Heart left ventricle (tissue), 16 donors: ENCODE data around the gene TSR2. TPM values are rescaled to one million over a fixed set of nuclear protein-coding genes. Genes with fewer than 3 reads are reported as not detected.

ENCODE experiments used
- ATAC-seq, 4 donors: fragments of 200-7000 bp; cut with Tn5 transposase; one replicate each; pipeline ENCODE4 v1.9.1; 2020 to 2022; ENCODE audit warnings: moderate library complexity in 4 of 4, mild to moderate bottlenecking in 3 of 4, moderate number of reproducible peaks in 1 of 4
- DNase-seq, 5 donors: peaks; one replicate each; pipeline ENCODE4 v3.0.0-alpha.2; 2020
- H3K27ac ChIP-seq, 12 donors: fragments of 200-600 bp; sonication (generic) in 4 of 12; one replicate each; pipeline versions ENCODE4 v1.5.0 to v1.8.0; 2016 to 2022; ENCODE audit warnings: mild to moderate bottlenecking in 2 of 12
- H3K27me3 ChIP-seq, 9 donors: fragments of 200-600 bp; sonication (generic) in 2 of 9; one replicate each; pipeline versions ENCODE4 v1.5.1 to v1.8.0; 2016 to 2022; ENCODE audit warnings: mild to moderate bottlenecking in 3 of 9
- H3K36me3 ChIP-seq, 9 donors: fragments of 200-600 bp; sonication (generic) in 2 of 9; one replicate each; pipeline versions ENCODE4 v1.5.0 to v1.8.0; 2018 to 2022; ENCODE audit warnings: mild to moderate bottlenecking in 2 of 9
- H3K4me1 ChIP-seq, 12 donors: fragments of 200-600 bp; sonication (generic) in 4 of 12; one replicate each; pipeline versions ENCODE4 v1.5.0 to v1.8.0; 2016 to 2022; ENCODE audit warnings: mild to moderate bottlenecking in 3 of 12
- H3K4me3 ChIP-seq, 12 donors: fragments of 200-600 bp; sonication (generic) in 4 of 12; one replicate each; pipeline versions ENCODE4 v1.5.0 to v1.8.0; 2017 to 2022; ENCODE audit warnings: mild to moderate bottlenecking in 9 of 12, moderate library complexity in 4 of 12
- H3K9me3 ChIP-seq, 12 donors: fragments of 200-600 bp; sonication (generic) in 4 of 12; one replicate each; pipeline versions ENCODE4 v1.5.0 to v1.8.0; 2016 to 2022; ENCODE audit warnings: mild to moderate bottlenecking in 1 of 12
- POLR2A ChIP-seq, 2 donors: fragments of 450-650 bp; IDR thresholded peaks; one replicate each; pipeline ENCODE4 v1.6.1; 2017; ENCODE audit warnings: antibody characterized with exemption in 2 of 2, mild to moderate bottlenecking in 2 of 2, moderate library complexity in 2 of 2
- WGBS, 4 donors: extraction: QIAGEN DNeasy Blood & Tissue Kit in 2 of 4; methylation state at CpG; one replicate each; pipeline versions ENCODE4 v1.1.5 to v1.1.7; 2013 to 2018; 5-methylcytosine and 5-hydroxymethylcytosine counted together
- intact Hi-C, 10 donors: fragments of 100-400 bp; cut with DNase I; formaldehyde crosslinking; loops; one replicate each; pipeline versions ENCODE4 v1.11.1 to v1.14.2; 2022
- polyA plus RNA-seq, 2 donors: library from polyadenylated mRNA; stranded (reverse); fragments of 200-250 nt; gene quantifications; one replicate each; pipeline ENCODE4 v1.2.3, GENCODE V29; 2013
- total RNA-seq, 9 donors: library from RNA; depleted of rRNA in 2 of 9; stranded (reverse); fragments of >200 nt in 2 of 9; fragmentation: NEBNext Ultra II Directional in 3 of 9; extraction: Animal tissue kit (Norgen Biotek cat#: 25700) in 3 of 9; gene quantifications; one replicate each; pipeline versions ENCODE4 v1.1.0 to v1.2.4, GENCODE V29; 2016 to 2023
- TF ChIP-seq, protein P1 (sequence below), 12 donors: fragments of 200-600 bp; sonication (generic) in 4 of 12; IDR thresholded peaks; one replicate each; pipeline versions ENCODE4 v1.5.0 to v1.8.0; 2018 to 2022; ENCODE audit warnings: antibody characterized with exemption in 12 of 12, mild to moderate bottlenecking in 5 of 12
- donor health status: ischemic (EF 13 %, LVEDD 7.1; RV severe dilation, severe dysfunction).
- donor health status: healthy with polysubstance abuse.
- donor health status: DM: no; HTN: yes; CAD: no.
- donor health status: DM: no; HTN: no; CAD: no.
- donor health status: ischemic (EF 25% LVEDD 6.9; RV normal size, moderate dysfunction).
- donor health status: ischemic (EF 25% LVEDD 5.7; RV mildly dilated, moderate dysfunction).
- donor health status: healthy.
- donor health status: DM: yes; HTN: yes; CAD: no.
- donor health status: ischemic (EF 35%, LVEDD 5.7; RV mildly dilated, moderate dysfunction).
- donor health status: nonischemic (EF 11% LVEDD 7.7; RV severe dilation, severe dysfunction).
- donor health status: DM: yes; HTN: yes; CAD: no.
- donor health status: PGD.
- donor health status: ischemic (EF 29% LVEDD 5.4; RV normal size, mild dysfunction).
- donor health status: nonischemic (EF 23%, LVEDD 6.1; RV moderate dilation, normal function).

Gene TSR2
- total and polyA plus RNA-seq, 11 donors = 17.7 to 54.3 (median 35.9) TPM

- TF ChIP-seq, protein P1, sequence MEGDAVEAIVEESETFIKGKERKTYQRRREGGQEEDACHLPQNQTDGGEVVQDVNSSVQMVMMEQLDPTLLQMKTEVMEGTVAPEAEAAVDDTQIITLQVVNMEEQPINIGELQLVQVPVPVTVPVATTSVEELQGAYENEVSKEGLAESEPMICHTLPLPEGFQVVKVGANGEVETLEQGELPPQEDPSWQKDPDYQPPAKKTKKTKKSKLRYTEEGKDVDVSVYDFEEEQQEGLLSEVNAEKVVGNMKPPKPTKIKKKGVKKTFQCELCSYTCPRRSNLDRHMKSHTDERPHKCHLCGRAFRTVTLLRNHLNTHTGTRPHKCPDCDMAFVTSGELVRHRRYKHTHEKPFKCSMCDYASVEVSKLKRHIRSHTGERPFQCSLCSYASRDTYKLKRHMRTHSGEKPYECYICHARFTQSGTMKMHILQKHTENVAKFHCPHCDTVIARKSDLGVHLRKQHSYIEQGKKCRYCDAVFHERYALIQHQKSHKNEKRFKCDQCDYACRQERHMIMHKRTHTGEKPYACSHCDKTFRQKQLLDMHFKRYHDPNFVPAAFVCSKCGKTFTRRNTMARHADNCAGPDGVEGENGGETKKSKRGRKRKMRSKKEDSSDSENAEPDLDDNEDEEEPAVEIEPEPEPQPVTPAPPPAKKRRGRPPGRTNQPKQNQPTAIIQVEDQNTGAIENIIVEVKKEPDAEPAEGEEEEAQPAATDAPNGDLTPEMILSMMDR (IDR thresholded peaks at IDR 0.05) = no peak
- no peak for TF ChIP-seq POLR2A (IDR thresholded peaks at IDR 0.05)
- H3K27ac ChIP-seq = peak overlapping the region in 4 of 12 donors; percentile 10 to 57 (median 18)
- ATAC-seq = peak; percentile 67 to 91 (median 86)
- H3K4me3 ChIP-seq = no peak overlapping the region
- no peaks in the 10 kb centered on the region for H3K36me3 ChIP-seq
- no peaks in the 10 kb centered on the region for H3K9me3 ChIP-seq
- DNase-seq = peak in 1 of 5 donors; percentile 27
- peaks cover 0 to 5% (median 0%) of the 10 kb centered on the region in 12 donors for H3K4me1 ChIP-seq
- WGBS, 4 donors = 9 to 21% (median 20%) methylated on average over 3 of the region's 3 CpGs
- intact Hi-C loops = no loop called here
- peaks cover 0 to 5% (median 0%) of the 10 kb centered on the region in 9 donors for H3K27me3 ChIP-seq
These were observed 20.5 kb upstream of the TSR2 start for GRCh38 chrX:54419559-54420302.

DNA sequence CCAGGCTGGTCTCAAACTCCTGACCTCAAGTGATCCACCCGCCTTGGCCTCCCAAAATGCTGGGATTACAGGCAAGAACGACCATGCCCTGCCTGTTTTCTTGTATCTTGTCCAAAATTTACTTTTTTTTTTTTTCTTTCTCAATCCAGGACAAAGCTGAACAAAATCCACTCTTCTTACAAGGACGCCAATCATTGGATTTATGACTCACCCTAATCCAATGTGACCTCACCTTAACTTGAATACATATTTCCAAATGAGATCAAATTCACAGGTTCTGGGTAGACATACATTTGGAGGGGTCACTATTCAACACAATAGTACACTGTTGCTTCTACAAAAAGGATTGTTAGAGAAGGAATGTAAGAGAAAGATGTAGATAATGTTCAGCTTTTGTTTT lies 18.0 kb upstream of the TSR2 start:
- TF ChIP-seq, protein P1 (IDR thresholded peaks at IDR 0.05) = no peak
- H3K27ac ChIP-seq = no peak overlapping the region
- intact Hi-C loops = no loop called here
- ATAC-seq (no peak), DNase-seq (no peak)
- H3K4me3 ChIP-seq = no peak overlapping the region
- peaks cover 0 to 5% (median 0%) of the 10 kb centered on the region in 12 donors for H3K4me1 ChIP-seq
- peaks cover 0 to 5% (median 0%) of the 10 kb centered on the region in 9 donors for H3K27me3 ChIP-seq
- no peaks in the 10 kb centered on the region for H3K9me3 ChIP-seq
- H3K36me3 ChIP-seq = no peaks in the 10 kb centered on the region
- 71 to 92% (median 77%) methylated on average over 3 of the region's 3 CpGs for WGBS, 4 donors

DNA sequence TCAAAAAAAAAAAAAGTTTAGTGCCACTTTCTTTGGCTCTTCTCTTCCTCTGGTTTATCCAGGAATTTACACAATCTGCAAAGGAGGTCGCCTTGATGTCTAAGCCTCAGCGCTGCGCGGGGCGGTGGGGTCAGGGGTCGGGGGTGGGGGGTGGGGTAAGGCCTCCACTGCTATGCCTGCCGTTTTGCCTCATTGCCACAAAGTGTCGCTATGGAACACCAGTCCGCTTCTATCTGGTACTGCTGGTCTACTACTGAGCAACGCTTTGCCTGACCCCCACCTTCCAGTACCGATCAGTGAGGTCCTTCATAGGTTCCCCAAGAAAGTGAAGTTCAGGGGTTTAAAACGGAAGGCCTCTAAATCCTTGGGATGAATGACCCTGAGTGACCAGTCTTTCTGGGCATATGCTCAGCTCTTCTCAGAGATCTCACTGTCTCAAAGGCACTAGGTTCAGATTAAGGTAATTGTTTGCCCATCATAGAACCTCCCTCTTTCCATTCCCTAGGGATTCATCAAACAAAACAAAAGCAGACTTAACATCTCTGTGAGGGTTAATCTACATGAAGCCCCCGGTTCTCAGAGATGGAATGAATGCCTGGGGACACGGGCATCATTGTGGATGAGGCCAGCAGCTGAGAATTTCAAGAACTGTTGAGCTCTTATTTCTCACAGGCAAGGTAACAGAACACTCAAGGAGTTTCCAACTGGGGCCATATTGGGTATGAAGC lies 16.9 kb upstream of the TSR2 start:
- Histone ChIP-seq H3K27ac (no peak overlapping the region), H3K4me1 (peaks cover 0 to 5% (median 0%) of the 10 kb centered on the region in 12 donors), H3K36me3 (no peaks in the 10 kb centered on the region), H3K9me3 (no peaks in the 10 kb centered on the region), H3K4me3 (no peak overlapping the region), H3K27me3 (peaks cover 0 to 5% (median 0%) of the 10 kb centered on the region in 9 donors)
- DNase-seq (no peak), ATAC-seq (no peak)
- WGBS, 4 donors = 25 to 51% (median 40%) methylated on average over 14 of the region's 14 CpGs
- intact Hi-C loops = no loop called here
- TF ChIP-seq, protein P1 (IDR thresholded peaks at IDR 0.05) = peak in 2 of 12 donors; percentile 8 to 14
- TF ChIP-seq POLR2A (IDR thresholded peaks at IDR 0.05) = no peak

DNA sequence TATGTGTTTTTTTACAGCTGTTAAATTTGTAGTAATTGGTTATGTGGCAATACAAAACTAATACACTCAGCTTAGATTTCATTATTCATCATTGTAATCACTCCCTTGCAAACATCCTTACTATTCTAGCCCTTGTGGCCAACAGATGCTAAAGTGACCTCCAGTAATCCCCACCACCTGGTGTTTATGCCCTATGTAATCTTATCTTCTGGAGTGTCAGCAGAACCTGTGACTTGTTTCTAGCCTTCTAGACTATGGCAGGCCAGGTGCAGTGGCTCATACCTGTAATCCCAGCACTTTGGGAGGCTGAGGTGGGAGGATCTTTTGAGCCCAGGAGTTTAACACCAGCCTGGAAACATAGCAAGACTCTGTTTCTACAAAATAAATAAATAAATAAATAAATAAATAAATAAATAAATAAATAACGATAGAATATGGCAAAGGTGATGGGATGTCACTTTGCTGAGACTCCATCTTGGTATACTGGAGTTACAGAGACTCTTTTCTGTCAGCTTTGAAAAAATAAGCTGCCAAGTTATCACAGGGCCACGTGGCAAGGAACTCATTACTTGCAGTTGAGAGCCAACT lies 12.3 kb upstream of the TSR2 start:
- intact Hi-C loops = no loop called here
- TF ChIP-seq POLR2A (IDR thresholded peaks at IDR 0.05) = no peak
- TF ChIP-seq, protein P1 (IDR thresholded peaks at IDR 0.05) = no peak
- whole genome bisulfite sequencing, 4 donors = 41 to 76% (median 56%) methylated on average over 2 of the region's 2 CpGs
- peaks cover 0 to 8% (median 0%) of the 10 kb centered on the region in 9 donors for H3K27me3 ChIP-seq
- DNase-seq (no peak), ATAC-seq (no peak)
- H3K27ac ChIP-seq = no peak overlapping the region
- H3K9me3 ChIP-seq = no peaks in the 10 kb centered on the region
- H3K36me3 ChIP-seq = no peaks in the 10 kb centered on the region
- no peak overlapping the region for H3K4me3 ChIP-seq
- no peaks in the 10 kb centered on the region for H3K4me1 ChIP-seq
